Duodenal mucosa (tissue), 2 donors: ENCODE results near the gene SUGCT.

ENCODE experiments used
- H3K27ac ChIP-seq: one replicate; pipeline ENCODE4 v1.7.0; 2013; ENCODE audit warnings: low read depth, low read length
- H3K27me3 ChIP-seq, 2 donors: one replicate each; pipeline ENCODE4 v1.7.0; 2013; ENCODE audit warnings: low read length in 2 of 2, control low read depth in 1 of 2; ENCODE audit not compliant: insufficient read depth in 2 of 2, control insufficient read depth in 1 of 2
- H3K36me3 ChIP-seq, 2 donors: one replicate each; pipeline ENCODE4 v1.7.0; 2013; ENCODE audit warnings: low read length in 2 of 2, control low read depth in 1 of 2; ENCODE audit not compliant: insufficient read depth in 2 of 2, control insufficient read depth in 1 of 2
- H3K4me1 ChIP-seq, 2 donors: one replicate each; pipeline ENCODE4 v1.7.0; 2013; ENCODE audit warnings: low read length in 2 of 2, control low read depth in 1 of 2; ENCODE audit not compliant: insufficient read depth in 2 of 2, control insufficient read depth in 1 of 2
- H3K4me3 ChIP-seq, 2 donors: one replicate each; pipeline ENCODE4 v1.7.0; 2013; ENCODE audit warnings: low read length in 2 of 2, low read depth in 1 of 2
- H3K9ac ChIP-seq, 2 donors: one replicate each; pipeline ENCODE4 v1.7.0; 2013; ENCODE audit warnings: low read length in 2 of 2, low read depth in 1 of 2
- H3K9me3 ChIP-seq, 2 donors: one replicate each; pipeline ENCODE4 v1.7.0; 2013; ENCODE audit warnings: low read length in 2 of 2, control low read depth in 1 of 2; ENCODE audit not compliant: control insufficient read depth in 1 of 2

The SUGCT gene

GRCh38 chr7:40371806-40372440 lies 237.1 kb downstream of the SUGCT start:
- H3K4me1 ChIP-seq: no peaks in the 10 kb centered on the region
- H3K27ac ChIP-seq: no peak overlapping the region
- no peaks in the 10 kb centered on the region for H3K27me3 ChIP-seq

GRCh38 chr7:40374575-40374974 lies 239.8 kb downstream of the SUGCT start:
- no peaks in the 10 kb centered on the region for H3K4me1 ChIP-seq
- H3K9me3 ChIP-seq: no peaks in the 10 kb centered on the region
- no peaks in the 10 kb centered on the region for H3K27me3 ChIP-seq
- H3K9ac ChIP-seq: no peak overlapping the region
- no peaks in the 10 kb centered on the region for H3K36me3 ChIP-seq
- no peak overlapping the region for H3K27ac ChIP-seq
- H3K4me3 ChIP-seq: no peak overlapping the region

More at GRCh38 chr7:40371806-40372440, 237.1 kb downstream of the SUGCT start:
- Histone ChIP-seq H3K9ac (no peak overlapping the region), H3K4me3 (no peak overlapping the region), H3K9me3 (no peaks in the 10 kb centered on the region), H3K36me3 (no peaks in the 10 kb centered on the region)

- H3K36me3 ChIP-seq: no peaks in the 10 kb centered on the region
- H3K9ac ChIP-seq: no peak overlapping the region
- H3K4me1 ChIP-seq: no peaks in the 10 kb centered on the region
- H3K9me3 ChIP-seq: no peaks in the 10 kb centered on the region
- no peak overlapping the region for H3K4me3 ChIP-seq
- no peak overlapping the region for H3K27ac ChIP-seq
- no peaks in the 10 kb centered on the region for H3K27me3 ChIP-seq
Observed at GRCh38 chr7:40380111-40380510, 245.3 kb downstream of the SUGCT start.

GRCh38 chr7:40382145-40382544 lies 247.3 kb downstream of the SUGCT start:
- no peaks in the 10 kb centered on the region for H3K36me3 ChIP-seq
- H3K9me3 ChIP-seq: no peaks in the 10 kb centered on the region
- H3K27me3 ChIP-seq: no peaks in the 10 kb centered on the region
- H3K4me3 ChIP-seq: no peak overlapping the region
- H3K9ac ChIP-seq: no peak overlapping the region
- no peaks in the 10 kb centered on the region for H3K4me1 ChIP-seq
- no peak overlapping the region for H3K27ac ChIP-seq

- H3K4me1 ChIP-seq: no peaks in the 10 kb centered on the region
- H3K9me3 ChIP-seq: no peaks in the 10 kb centered on the region
- no peak overlapping the region for H3K9ac ChIP-seq
- no peak overlapping the region for H3K27ac ChIP-seq
- H3K4me3 ChIP-seq: no peak overlapping the region
- no peaks in the 10 kb centered on the region for H3K27me3 ChIP-seq
- no peaks in the 10 kb centered on the region for H3K36me3 ChIP-seq
Observed at GRCh38 chr7:40393660-40394059, 258.9 kb downstream of the SUGCT start.

- Histone ChIP-seq H3K27ac (no peak overlapping the region), H3K9ac (no peak overlapping the region), H3K4me1 (no peaks in the 10 kb centered on the region), H3K27me3 (no peaks in the 10 kb centered on the region), H3K9me3 (no peaks in the 10 kb centered on the region), H3K4me3 (no peak overlapping the region), H3K36me3 (no peaks in the 10 kb centered on the region)
Observed at GRCh38 chr7:40394400-40394799, 259.6 kb downstream of the SUGCT start.

GRCh38 chr7:40400525-40400924 lies 265.7 kb downstream of the SUGCT start:
- no peaks in the 10 kb centered on the region for H3K4me1 ChIP-seq
- no peaks in the 10 kb centered on the region for H3K36me3 ChIP-seq
- H3K9ac ChIP-seq: no peak overlapping the region
- H3K27me3 ChIP-seq: no peaks in the 10 kb centered on the region
- H3K4me3 ChIP-seq: no peak overlapping the region
- no peaks in the 10 kb centered on the region for H3K9me3 ChIP-seq
- H3K27ac ChIP-seq: no peak overlapping the region

GRCh38 chr7:40401406-40401805 lies 266.6 kb downstream of the SUGCT start:
- no peaks in the 10 kb centered on the region for H3K9me3 ChIP-seq
- H3K27ac ChIP-seq: no peak overlapping the region

GRCh38 chr7:40402661-40403060 lies 267.9 kb downstream of the SUGCT start:
- H3K4me1 ChIP-seq: no peaks in the 10 kb centered on the region
- no peaks in the 10 kb centered on the region for H3K9me3 ChIP-seq
- H3K27ac ChIP-seq: no peak overlapping the region
- H3K4me3 ChIP-seq: no peak overlapping the region
- no peaks in the 10 kb centered on the region for H3K27me3 ChIP-seq
- no peaks in the 10 kb centered on the region for H3K36me3 ChIP-seq
- H3K9ac ChIP-seq: no peak overlapping the region

More at GRCh38 chr7:40401406-40401805, 266.6 kb downstream of the SUGCT start:
- Histone ChIP-seq H3K9ac (no peak overlapping the region), H3K4me3 (no peak overlapping the region), H3K27me3 (no peaks in the 10 kb centered on the region), H3K4me1 (no peaks in the 10 kb centered on the region), H3K36me3 (no peaks in the 10 kb centered on the region)

- Histone ChIP-seq H3K4me3 (no peak overlapping the region), H3K36me3 (no peaks in the 10 kb centered on the region), H3K4me1 (no peaks in the 10 kb centered on the region), H3K27ac (no peak overlapping the region), H3K27me3 (no peaks in the 10 kb centered on the region), H3K9ac (no peak overlapping the region), H3K9me3 (no peaks in the 10 kb centered on the region)
Observed at GRCh38 chr7:40403703-40404476, 269.1 kb downstream of the SUGCT start.
